ENCODE data around the gene OR52E2.

The OR52E2 gene

GRCh38 chr11:5088556-5088955 lies 29.1 kb upstream of the OR52E2 start:
- Histone ChIP-seq H3K27me3 (ENCODE audit: control insufficient read depth, low read length) (no peaks in the 10 kb centered on the region), H4K20me1 (ENCODE audit: control insufficient read depth, insufficient read depth, low read depth, low read length) (no peaks in the 10 kb centered on the region), H3K4me3 (ENCODE audit: low read length) (no peak overlapping the region), H3K27ac (ENCODE audit: low read depth, low read length) (no peak overlapping the region), H3K4me1 (ENCODE audit: control insufficient read depth, low read length) (no peaks in the 10 kb centered on the region), H3K9me2 (replicated peaks; ENCODE audit: control insufficient read depth, low read length) (no peaks in the 10 kb centered on the region), H3K36me3 (ENCODE audit: control insufficient read depth, low read length) (no peaks in the 10 kb centered on the region), H3K4me2 (ENCODE audit: low read length) (no peak overlapping the region), H3K9me3 (ENCODE audit: control insufficient read depth, insufficient read depth, low read length) (no peaks in the 10 kb centered on the region), H3K79me2 (ENCODE audit: control insufficient read depth, low read length) (no peaks in the 10 kb centered on the region), H3F3A (ENCODE audit: control insufficient read depth, insufficient read depth) (no peaks in the 10 kb centered on the region)
- TF ChIP-seq CTCF (IDR thresholded peaks at IDR 0.05; ENCODE audit: low read depth, low read length, poor library complexity, severe bottlenecking) (no peak), EZH2phosphoT487 (IDR thresholded peaks at IDR 0.05; ENCODE audit: borderline replicate concordance, low read length) (no peak)

GRCh38 chr11:5083602-5084001 lies 24.2 kb upstream of the OR52E2 start:
- H3K27ac ChIP-seq (ENCODE audit: low read depth, low read length) = no peak overlapping the region
- TF ChIP-seq EZH2phosphoT487 (IDR thresholded peaks at IDR 0.05; ENCODE audit: borderline replicate concordance, low read length) (no peak), CTCF (IDR thresholded peaks at IDR 0.05; ENCODE audit: low read depth, low read length, poor library complexity, severe bottlenecking) (no peak)
- H3K79me2 ChIP-seq (ENCODE audit: control insufficient read depth, low read length) = no peaks in the 10 kb centered on the region
- no peak overlapping the region for H3K4me3 ChIP-seq (ENCODE audit: low read length)
- no peak overlapping the region for H3K4me2 ChIP-seq (ENCODE audit: low read length)
- H3K27me3 ChIP-seq (ENCODE audit: control insufficient read depth, low read length) = no peaks in the 10 kb centered on the region
- H3K36me3 ChIP-seq (ENCODE audit: control insufficient read depth, low read length) = no peaks in the 10 kb centered on the region
- no peaks in the 10 kb centered on the region for H3K4me1 ChIP-seq (ENCODE audit: control insufficient read depth, low read length)
- H3K9me3 ChIP-seq (ENCODE audit: control insufficient read depth, insufficient read depth, low read length) = no peaks in the 10 kb centered on the region
- no peaks in the 10 kb centered on the region for H4K20me1 ChIP-seq (ENCODE audit: control insufficient read depth, insufficient read depth, low read depth, low read length)
- H3K9me2 ChIP-seq (replicated peaks; ENCODE audit: control insufficient read depth, low read length) = no peaks in the 10 kb centered on the region
- H3F3A ChIP-seq (ENCODE audit: control insufficient read depth, insufficient read depth) = no peaks in the 10 kb centered on the region

GRCh38 chr11:5081405-5081804 lies 22.0 kb upstream of the OR52E2 start:
- H3K9me3 ChIP-seq (ENCODE audit: control insufficient read depth, insufficient read depth, low read length) = no peaks in the 10 kb centered on the region
- H3K4me2 ChIP-seq (ENCODE audit: low read length) = no peak overlapping the region
- H3K27ac ChIP-seq (ENCODE audit: low read depth, low read length) = no peak overlapping the region
- H3K4me3 ChIP-seq (ENCODE audit: low read length) = no peak overlapping the region
- no peaks in the 10 kb centered on the region for H3K4me1 ChIP-seq (ENCODE audit: control insufficient read depth, low read length)
- no peak for TF ChIP-seq EZH2phosphoT487 (IDR thresholded peaks at IDR 0.05; ENCODE audit: borderline replicate concordance, low read length)
- TF ChIP-seq CTCF (IDR thresholded peaks at IDR 0.05; ENCODE audit: low read depth, low read length, poor library complexity, severe bottlenecking) = no peak
- no peaks in the 10 kb centered on the region for H3K9me2 ChIP-seq (replicated peaks; ENCODE audit: control insufficient read depth, low read length)
- H3K79me2 ChIP-seq (ENCODE audit: control insufficient read depth, low read length) = no peaks in the 10 kb centered on the region
- no peaks in the 10 kb centered on the region for H3K36me3 ChIP-seq (ENCODE audit: control insufficient read depth, low read length)
- H3F3A ChIP-seq (ENCODE audit: control insufficient read depth, insufficient read depth) = no peaks in the 10 kb centered on the region
- H3K27me3 ChIP-seq (ENCODE audit: control insufficient read depth, low read length) = no peaks in the 10 kb centered on the region
- no peaks in the 10 kb centered on the region for H4K20me1 ChIP-seq (ENCODE audit: control insufficient read depth, insufficient read depth, low read depth, low read length)

- no peak overlapping the region for H3K27ac ChIP-seq (ENCODE audit: low read depth, low read length)
- no peaks in the 10 kb centered on the region for H3K79me2 ChIP-seq (ENCODE audit: control insufficient read depth, low read length)
- H3K4me3 ChIP-seq (ENCODE audit: low read length) = no peak overlapping the region
- no peaks in the 10 kb centered on the region for H3K9me3 ChIP-seq (ENCODE audit: control insufficient read depth, insufficient read depth, low read length)
- no peaks in the 10 kb centered on the region for H3K9me2 ChIP-seq (replicated peaks; ENCODE audit: control insufficient read depth, low read length)
- H3K4me1 ChIP-seq (ENCODE audit: control insufficient read depth, low read length) = no peaks in the 10 kb centered on the region
- H3K27me3 ChIP-seq (ENCODE audit: control insufficient read depth, low read length) = no peaks in the 10 kb centered on the region
- no peaks in the 10 kb centered on the region for H3F3A ChIP-seq (ENCODE audit: control insufficient read depth, insufficient read depth)
- TF ChIP-seq EZH2phosphoT487 (IDR thresholded peaks at IDR 0.05; ENCODE audit: borderline replicate concordance, low read length) (no peak), CTCF (IDR thresholded peaks at IDR 0.05; ENCODE audit: low read depth, low read length, poor library complexity, severe bottlenecking) (no peak)
- no peaks in the 10 kb centered on the region for H3K36me3 ChIP-seq (ENCODE audit: control insufficient read depth, low read length)
- no peak overlapping the region for H3K4me2 ChIP-seq (ENCODE audit: low read length)
- no peaks in the 10 kb centered on the region for H4K20me1 ChIP-seq (ENCODE audit: control insufficient read depth, insufficient read depth, low read depth, low read length)
Observed at GRCh38 chr11:5071799-5072198, 12.4 kb upstream of the OR52E2 start.
